ENCODE results near the gene GRB2. TPM values are rescaled to one million over a fixed set of nuclear protein-coding genes. Genes with fewer than 3 reads are reported as not detected.
"Not testable (repeated sequence)": the region's sequence is repeated elsewhere in the genome, so short reads cannot be mapped to it uniquely, and the experiment has no call there.

GRB2 gene
- total and polyA plus RNA-seq, 10 of the 15 experiments (the other 5 are each of a cell fraction or from before 2014, with no cell fraction given) = 113 to 268 (median 158) TPM

GRCh38 chr17:75292810-75293448 is 112.5 kb downstream of the GRB2 start:
- SMC1A ChIA-PET (ENCODE audit: uncharacterized antibody, unreplicated experiment) = interaction anchor here (0.9 to 5.2 kb wide), 6 partner anchors 27 to 119 kb away, joined by 3 to 86 read pairs (median 5); no protein-coding TSS in a partner anchor

More at GRCh38 chr17:75292810-75293448, 112.5 kb downstream of the GRB2 start:
- BruUV-seq (replicated peaks); H2AFZ ChIP-seq (ENCODE audit: control insufficient read depth, low read depth, low read length); ATAC-seq; H3K27me3 ChIP-seq (replicated peaks in 1 of 2; ENCODE audit: control insufficient read depth in 2 of 2, insufficient read depth in 2 of 2, low read length in 1 of 2); H3K9me3 ChIP-seq (replicated peaks; ENCODE audit: control insufficient read depth, insufficient read depth, low read length); H3K4me3 ChIP-seq; FAIRE-seq; H3K4me2 ChIP-seq (ENCODE audit: control insufficient read depth, insufficient read depth); DNase-seq (ENCODE audit: low read depth, low spot score); H4K20me1 ChIP-seq (ENCODE audit: control insufficient read depth, insufficient read depth); intact Hi-C loops (cut with micrococcal nuclease; ENCODE audit: unreplicated experiment); H3K36me3 ChIP-seq (ENCODE audit: control insufficient read depth in 2 of 2, insufficient read depth in 2 of 2, low read length in 1 of 2); H3K9ac ChIP-seq (ENCODE audit: control insufficient read depth, insufficient read depth, low read length); in situ Hi-C loops (cut with MboI): not testable (repeated sequence)
- Histone ChIP-seq H3K27ac (ENCODE audit: control insufficient read depth, insufficient read depth) (peak overlapping the region; percentile 97; the same call in 1 of the 2 replicates), H3K4me1 (ENCODE audit: control insufficient read depth, insufficient read depth, low read length) (peaks cover 56% of the 10 kb centered on the region), H3K79me2 (ENCODE audit: control insufficient read depth, insufficient read depth, low read length) (peaks cover 13% of the 10 kb centered on the region)
- ChIA-PET CTCF (interaction anchor here (0.7 to 4.6 kb wide), 8 partner anchors 23 to 120 kb away, joined by 3 to 36 read pairs (median 4); partner anchors contain the start of gene MIF4GD), RAD21 (ENCODE audit: unreplicated experiment) (interaction anchor here (1.5 to 13.2 kb wide), 2 partner anchors 26 to 87 kb away, joined by 3 to 364 read pairs; no protein-coding TSS in a partner anchor), POLR2A (interaction anchor here (0.7 to 2.1 kb wide), 6 partner anchors 8 to 113 kb away, joined by 3 to 6 read pairs (median 4); no protein-coding TSS in a partner anchor)
- WGBS (ENCODE audit: insufficient coverage, insufficient replicate concordance, low lambda C conversion rate, missing lambda C conversion rate) = 84% methylated on average over 15 of the region's 16 CpGs
- peak; percentile 81 for TF ChIP-seq MLLT1 (IDR thresholded peaks at IDR 0.05)

Measured in GM12878 (cell line).